K562 (cell line): ENCODE data around the gene ZNF548. TPM values are rescaled to one million over a fixed set of nuclear protein-coding genes. Genes with fewer than 3 reads are reported as not detected.

Experiments used
- ARNT ChIP-seq, 2 experiments: fragments of 450-650 bp; IDR thresholded peaks; 2 replicates each; pipeline ENCODE4 v1.6.1; 2016; ENCODE audit warnings: mild to moderate bottlenecking in 1 of 2
- CEBPG ChIP-seq, 3 experiments: fragments of 200-800 bp in 1 of 3; sonication (Bioruptor generic) in 1 of 3; sonication (generic) in 1 of 3; formaldehyde crosslinking in 1 of 3; IDR thresholded peaks in 2 of 3; conservative IDR thresholded peaks in 1 of 3; 2 replicates each; pipeline versions ENCODE4 v1.6.1 to v1.8.0; 2016 to 2022; ENCODE audit warnings: missing compliant biosample characterization in 2 of 3, missing genetic modification characterization in 2 of 3, mild to moderate bottlenecking in 1 of 3, missing genetic modification reagents in 1 of 3
- ESRRA ChIP-seq: fragments of 450-650 bp; IDR thresholded peaks from 2 replicates; pipeline ENCODE4 v1.6.1; 2014; ENCODE audit warnings: low read depth, mild to moderate bottlenecking, moderate library complexity, borderline replicate concordance
- KAT7 ChIP-seq: sonication (generic); formaldehyde crosslinking; IDR thresholded peaks from 2 replicates; pipeline ENCODE4 v1.8.0; 2022; ENCODE audit warnings: missing genetic modification reagents, mild to moderate bottlenecking, borderline replicate concordance
- NCOA2 ChIP-seq, 2 experiments: fragments of 450-650 bp; IDR thresholded peaks; 2 replicates each; pipeline ENCODE4 v1.6.1; 2018; ENCODE audit warnings: mild to moderate bottlenecking in 2 of 2, moderate library complexity in 1 of 2; ENCODE audit not compliant: partially characterized antibody in 2 of 2
- POLR3G ChIP-seq: IDR thresholded peaks from 2 replicates; pipeline ENCODE4 v1.6.1; 2011; ENCODE audit not compliant: insufficient read length, insufficient replicate concordance; ENCODE audit errors: extremely low read depth
- PRMT5 ChIP-seq: sonication (generic); formaldehyde crosslinking; IDR thresholded peaks from 2 replicates; pipeline ENCODE4 v1.5.0; 2020; ENCODE audit warnings: missing genetic modification reagents
- SP2 ChIP-seq: IDR thresholded peaks from 2 replicates; pipeline ENCODE4 v1.6.1; 2011; ENCODE audit warnings: mild to moderate bottlenecking, low read depth, low read length, moderate library complexity; ENCODE audit not compliant: poor library complexity, severe bottlenecking; ENCODE audit errors: extremely low read depth
- WHSC1 ChIP-seq: IDR thresholded peaks from one replicate; pipeline ENCODE4 v1.6.1; 2012; ENCODE audit warnings: low read length, control low read depth, inconsistent platforms
- ZBTB7A ChIP-seq: IDR thresholded peaks from 2 replicates; pipeline ENCODE4 v1.6.1; 2011; ENCODE audit warnings: low read depth, mild to moderate bottlenecking, low read length, moderate library complexity, borderline replicate concordance; ENCODE audit not compliant: control insufficient read depth
- ZNF316 ChIP-seq: fragments of 450-650 bp; IDR thresholded peaks from 2 replicates; pipeline ENCODE4 v1.6.1; 2016
- ZNF511 ChIP-seq: sonication (generic); formaldehyde crosslinking; IDR thresholded peaks from 2 replicates; pipeline ENCODE4 v1.8.0; 2022; ENCODE audit warnings: mild to moderate bottlenecking, missing genetic modification reagents
- ZNF695 ChIP-seq: fragments of 450-650 bp; formaldehyde crosslinking; IDR thresholded peaks from 2 replicates; pipeline ENCODE4 v1.4.0; 2020; ENCODE audit warnings: mild to moderate bottlenecking, moderate library complexity
- polyA plus RNA-seq, 8 experiments: library from polyadenylated mRNA; depleted of rRNA in 4 of 8; stranded (reverse) in 5 of 8; unstranded in 3 of 8; fragments of >200 nt; fragmentation: Nextera tagmentation in 2 of 8; fragmentation: Illumina TruSeq in 1 of 8; extraction: Ambion mirVana in 2 of 8; extraction: Trizol in 1 of 8; gene quantifications; 2 replicates each; pipeline versions ENCODE4 v1.2.1 to v1.2.3, GENCODE V29; 2011 to 2014; ENCODE audit warnings: inconsistent platforms in 1 of 8, missing spikeins in 1 of 8
- total RNA-seq, 7 experiments: library from RNA; depleted of rRNA in 6 of 7; stranded (reverse); fragments of >200 nt in 6 of 7; fragmentation: Illumina TruSeq in 2 of 7; extraction: Trizol in 2 of 7; gene quantifications; 2 replicates each; pipeline versions ENCODE4 v1.2.1 to v1.2.3, GENCODE V29; 2011 to 2021; ENCODE audit warnings: low replicate concordance in 1 of 7
- TF ChIP-seq, protein P1 (sequence below), 2 experiments: fragments of 450-650 bp in 1 of 2; sonication (generic) in 1 of 2; formaldehyde crosslinking in 1 of 2; IDR thresholded peaks; 2 replicates each; pipeline versions ENCODE4 v1.7.1 to v1.9.0; 2016 to 2022; ENCODE audit warnings: inconsistent platforms in 1 of 2, mild to moderate bottlenecking in 1 of 2, missing genetic modification reagents in 1 of 2

ZNF548 gene
- total and polyA plus RNA-seq, 9 of the 15 experiments (the other 6 are each of a cell fraction or from before 2014, with no cell fraction given) = 1.5 to 8.7 (median 4.5) TPM

DNA sequence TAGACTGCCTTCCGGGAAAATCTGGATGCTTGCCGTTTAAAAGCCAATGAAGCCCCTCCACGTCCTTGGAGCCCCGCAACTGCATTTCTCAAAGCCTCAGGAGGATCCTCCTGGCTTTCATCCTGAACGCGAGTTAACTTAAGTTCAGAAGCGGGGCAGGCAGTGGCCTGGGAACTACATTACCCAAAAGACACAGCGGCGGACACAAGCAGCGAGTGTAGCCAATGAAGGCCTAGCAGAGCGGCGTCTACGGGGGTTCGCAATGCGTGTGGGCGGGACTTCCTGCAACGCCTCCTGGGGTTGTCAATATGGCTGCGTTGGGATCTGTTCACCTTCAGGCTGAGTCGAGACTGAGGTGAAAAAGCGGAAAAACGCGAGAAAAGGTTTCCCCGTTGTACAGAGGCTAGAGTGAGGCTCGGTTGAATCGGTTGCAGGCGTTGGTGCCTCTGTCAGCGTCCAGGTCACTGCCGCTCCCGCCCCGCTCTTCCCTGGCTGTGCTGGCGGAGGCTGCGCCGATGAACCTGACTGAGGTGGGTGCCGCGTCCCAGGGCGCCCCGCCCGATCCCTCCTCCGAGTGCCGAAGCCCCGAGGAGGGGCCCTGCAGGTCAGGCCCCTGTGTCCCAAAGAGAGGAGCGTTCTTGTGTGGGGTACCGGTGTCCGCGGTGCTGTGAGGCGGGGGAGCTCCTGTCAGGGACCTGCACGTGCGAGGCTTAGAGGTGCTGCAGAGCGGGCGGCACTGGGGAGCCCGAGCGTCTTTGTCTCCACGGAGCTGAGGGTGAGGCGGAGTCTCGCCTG lies 21.4 kb downstream of the ZNF548 start, which contains the start of gene ZNF17 (continued):
- TF ChIP-seq KAT7 (CRISPR knock-in tag) = no peak
- TF ChIP-seq SP2 = peak; percentile 73
- no peak for TF ChIP-seq ZNF316
- TF ChIP-seq POLR3G = no peak
- TF ChIP-seq ZNF511 (CRISPR knock-in tag) = no peak
- TF ChIP-seq, protein P1, sequence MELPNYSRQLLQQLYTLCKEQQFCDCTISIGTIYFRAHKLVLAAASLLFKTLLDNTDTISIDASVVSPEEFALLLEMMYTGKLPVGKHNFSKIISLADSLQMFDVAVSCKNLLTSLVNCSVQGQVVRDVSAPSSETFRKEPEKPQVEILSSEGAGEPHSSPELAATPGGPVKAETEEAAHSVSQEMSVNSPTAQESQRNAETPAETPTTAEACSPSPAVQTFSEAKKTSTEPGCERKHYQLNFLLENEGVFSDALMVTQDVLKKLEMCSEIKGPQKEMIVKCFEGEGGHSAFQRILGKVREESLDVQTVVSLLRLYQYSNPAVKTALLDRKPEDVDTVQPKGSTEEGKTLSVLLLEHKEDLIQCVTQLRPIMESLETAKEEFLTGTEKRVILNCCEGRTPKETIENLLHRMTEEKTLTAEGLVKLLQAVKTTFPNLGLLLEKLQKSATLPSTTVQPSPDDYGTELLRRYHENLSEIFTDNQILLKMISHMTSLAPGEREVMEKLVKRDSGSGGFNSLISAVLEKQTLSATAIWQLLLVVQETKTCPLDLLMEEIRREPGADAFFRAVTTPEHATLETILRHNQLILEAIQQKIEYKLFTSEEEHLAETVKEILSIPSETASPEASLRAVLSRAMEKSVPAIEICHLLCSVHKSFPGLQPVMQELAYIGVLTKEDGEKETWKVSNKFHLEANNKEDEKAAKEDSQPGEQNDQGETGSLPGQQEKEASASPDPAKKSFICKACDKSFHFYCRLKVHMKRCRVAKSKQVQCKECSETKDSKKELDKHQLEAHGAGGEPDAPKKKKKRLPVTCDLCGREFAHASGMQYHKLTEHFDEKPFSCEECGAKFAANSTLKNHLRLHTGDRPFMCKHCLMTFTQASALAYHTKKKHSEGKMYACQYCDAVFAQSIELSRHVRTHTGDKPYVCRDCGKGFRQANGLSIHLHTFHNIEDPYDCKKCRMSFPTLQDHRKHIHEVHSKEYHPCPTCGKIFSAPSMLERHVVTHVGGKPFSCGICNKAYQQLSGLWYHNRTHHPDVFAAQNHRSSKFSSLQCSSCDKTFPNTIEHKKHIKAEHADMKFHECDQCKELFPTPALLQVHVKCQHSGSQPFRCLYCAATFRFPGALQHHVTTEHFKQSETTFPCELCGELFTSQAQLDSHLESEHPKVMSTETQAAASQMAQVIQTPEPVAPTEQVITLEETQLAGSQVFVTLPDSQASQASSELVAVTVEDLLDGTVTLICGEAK (IDR thresholded peaks at IDR 0.05) = peak; percentile 92
- TF ChIP-seq, protein P1 (CRISPR knock-in tag; IDR thresholded peaks at IDR 0.05) = no peak
- TF ChIP-seq ZNF695 (CRISPR knock-in tag) = no peak
- no peak for TF ChIP-seq NCOA2 (IDR thresholded peaks at IDR 0.05; ENCODE audit: partially characterized antibody in 2 of 2)
- no peak for TF ChIP-seq ZBTB7A
- no peak for TF ChIP-seq CEBPG (CRISPR knock-in tag; IDR thresholded peaks at IDR 0.05)
- no peak for TF ChIP-seq CEBPG (tag; conservative IDR thresholded peaks at IDR 0.05 in 1 of 2, IDR thresholded peaks at IDR 0.05 in 1 of 2)
- TF ChIP-seq ARNT (IDR thresholded peaks at IDR 0.05) = no peak
- TF ChIP-seq ESRRA = peak; percentile 42
- no peak for TF ChIP-seq PRMT5 (CRISPR knock-in tag)
- TF ChIP-seq WHSC1 = no peak
